Left renal cortex interstitium (tissue), 4 donors: Measurements from ENCODE around the gene PFKP. TPM values are rescaled to one million over a fixed set of nuclear protein-coding genes. Genes with fewer than 3 reads are reported as not detected.
"Not testable (repeated sequence)": the region's sequence is repeated elsewhere in the genome, so short reads cannot be mapped to it uniquely, and the experiment has no call there.

Experiments
- DNase-seq, 4 donors: peaks; one replicate each; pipeline ENCODE4 v3.0.0-alpha.2; 2013; ENCODE audit warnings: low read depth in 4 of 4, low spot score in 2 of 4, missing footprints in 1 of 4
- polyA plus RNA-seq, 4 donors: library from polyadenylated mRNA; unstranded; fragments of 120-200 nt; gene quantifications; one replicate each; pipeline ENCODE4 v1.2.1, GENCODE V29; 2013; ENCODE audit not compliant: insufficient read length in 4 of 4

The PFKP gene
- polyA plus RNA-seq, 4 donors, result 19.0 to 40.3 (median 31.4) TPM

DNA sequence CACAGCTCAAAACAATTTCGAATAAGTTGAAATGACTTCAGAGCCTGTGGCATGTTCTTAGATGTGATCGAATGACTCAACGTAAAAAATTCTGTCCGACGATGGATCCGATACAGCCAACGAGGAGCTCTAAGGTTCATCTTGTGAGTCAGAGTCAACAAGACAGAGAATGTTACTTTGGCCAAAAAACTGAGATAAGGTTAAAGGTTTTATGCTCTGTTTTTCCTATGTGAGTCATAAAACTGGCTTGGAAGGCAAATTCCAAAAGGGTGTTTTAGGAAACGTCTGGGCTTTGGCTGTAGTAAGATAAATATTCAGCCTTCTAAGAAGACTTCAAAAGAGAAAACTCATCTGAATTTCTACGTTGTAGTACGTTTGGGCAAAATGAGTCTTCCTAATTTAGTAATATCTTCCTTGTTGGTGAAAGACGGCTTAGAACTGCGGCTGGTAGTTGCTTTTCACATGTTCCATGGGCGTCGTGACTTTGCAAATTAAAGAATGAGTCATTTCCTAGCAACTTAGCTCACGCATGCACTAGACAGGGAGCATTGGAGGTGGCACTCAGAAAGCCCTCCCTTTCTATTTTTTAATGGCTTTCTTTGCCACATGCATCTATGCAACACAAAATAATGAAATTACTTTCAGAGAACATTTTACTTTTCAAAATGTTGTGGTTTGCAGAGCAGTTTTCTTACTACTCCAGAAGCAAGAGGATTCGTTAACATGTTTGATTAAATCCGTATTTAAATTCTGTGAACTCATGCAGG is 28.2 kb downstream of the PFKP start:
- DNase-seq, result no peak

DNA sequence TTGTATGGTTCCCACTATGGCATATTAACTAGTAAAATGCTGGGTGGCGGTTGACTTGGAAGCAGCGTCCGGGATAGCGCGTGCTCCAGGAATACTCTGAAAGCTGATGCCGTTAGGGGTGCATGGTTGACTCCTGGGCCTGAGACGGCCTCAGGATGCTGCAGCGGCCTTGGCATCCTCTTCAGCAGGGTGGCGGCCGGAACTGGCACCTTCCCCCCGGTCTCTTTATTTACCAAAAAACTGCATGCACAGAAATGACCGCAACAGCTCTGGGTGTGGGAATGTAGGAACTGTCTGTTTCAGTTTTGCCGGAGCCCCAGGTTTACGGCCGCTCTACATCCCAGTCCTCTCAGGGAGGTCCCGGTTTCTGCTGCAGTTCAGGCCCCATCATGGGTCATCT is 28.8 kb downstream of the PFKP start:
- no peak for DNase-seq

DNA sequence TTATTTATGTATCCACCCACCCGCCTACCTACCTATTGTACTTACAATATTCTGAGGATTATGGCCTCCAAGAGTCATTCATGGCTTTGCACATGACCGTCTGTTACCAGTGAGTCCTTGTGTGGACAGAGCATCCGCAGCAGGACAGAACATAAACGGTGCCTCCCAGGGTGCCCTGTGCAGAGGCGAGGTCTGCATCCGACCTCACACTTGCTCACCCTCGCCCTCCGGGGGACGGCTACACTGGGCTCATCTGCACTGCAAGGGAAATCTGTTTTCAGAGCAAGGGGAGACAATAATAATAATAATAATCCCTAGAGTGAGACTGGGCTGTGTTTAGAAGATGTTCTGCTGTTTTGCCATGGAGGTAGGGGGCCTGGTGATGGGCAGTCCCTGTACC is 29.8 kb downstream of the PFKP start:
- no peak for DNase-seq

DNA sequence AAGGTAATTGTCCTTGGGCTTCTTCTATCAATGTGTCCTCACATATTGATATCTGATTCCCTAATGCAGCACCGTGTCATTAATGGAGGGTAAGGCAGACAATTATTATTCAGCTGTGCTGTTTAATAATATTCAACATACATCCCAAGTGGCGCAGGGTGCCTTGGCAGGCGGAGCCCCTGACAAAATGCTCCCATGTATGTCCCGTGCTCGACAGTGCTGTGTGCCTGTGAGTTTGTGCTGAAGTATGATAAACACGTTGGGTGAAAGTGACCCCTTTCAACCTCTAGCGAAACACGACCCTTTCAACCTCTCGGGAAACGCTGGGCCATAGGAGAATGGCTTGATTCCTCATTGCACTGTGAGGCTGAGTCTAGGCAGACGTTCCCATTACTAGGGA is 31.3 kb downstream of the PFKP start:
- no peak for DNase-seq

DNA sequence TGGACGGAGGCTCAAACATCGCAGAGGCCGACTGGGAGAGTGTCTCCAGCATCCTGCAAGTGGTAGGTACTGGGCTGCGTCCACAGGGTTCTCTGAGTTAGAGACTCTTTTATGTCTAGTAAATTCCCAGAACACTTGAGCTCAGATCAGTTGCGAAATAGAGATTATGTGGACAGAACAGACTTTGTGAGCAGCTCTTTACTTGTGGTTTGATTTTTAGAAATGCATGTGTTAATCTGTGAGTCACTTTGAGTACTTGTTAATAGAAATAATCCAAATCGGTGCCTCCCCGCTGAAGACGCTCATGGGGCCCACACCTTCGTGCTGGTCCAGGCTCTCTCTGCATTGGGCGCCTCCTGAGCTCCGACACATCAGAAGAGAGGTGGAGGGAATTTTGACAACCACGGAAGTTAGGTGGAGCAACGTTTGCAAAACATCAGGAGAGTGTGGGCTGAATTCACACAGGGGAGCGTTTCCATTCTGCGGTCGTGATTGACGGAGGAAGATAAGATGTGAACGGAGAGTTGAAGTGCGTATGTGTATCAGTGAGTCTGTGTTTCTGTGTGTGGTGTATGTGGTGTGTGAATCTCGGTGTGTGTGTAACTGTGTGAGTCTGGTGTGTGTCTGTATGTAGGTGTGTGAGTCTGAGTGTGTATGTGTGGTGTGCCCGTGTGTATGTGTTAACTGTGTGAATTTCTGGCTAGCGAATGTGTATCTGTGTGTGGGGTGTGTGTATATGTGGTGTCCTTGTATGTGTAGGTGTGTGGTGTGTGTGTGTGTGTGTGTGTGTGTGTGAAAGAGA is 32.1 kb downstream of the PFKP start:
- DNase-seq, result no peak

DNA sequence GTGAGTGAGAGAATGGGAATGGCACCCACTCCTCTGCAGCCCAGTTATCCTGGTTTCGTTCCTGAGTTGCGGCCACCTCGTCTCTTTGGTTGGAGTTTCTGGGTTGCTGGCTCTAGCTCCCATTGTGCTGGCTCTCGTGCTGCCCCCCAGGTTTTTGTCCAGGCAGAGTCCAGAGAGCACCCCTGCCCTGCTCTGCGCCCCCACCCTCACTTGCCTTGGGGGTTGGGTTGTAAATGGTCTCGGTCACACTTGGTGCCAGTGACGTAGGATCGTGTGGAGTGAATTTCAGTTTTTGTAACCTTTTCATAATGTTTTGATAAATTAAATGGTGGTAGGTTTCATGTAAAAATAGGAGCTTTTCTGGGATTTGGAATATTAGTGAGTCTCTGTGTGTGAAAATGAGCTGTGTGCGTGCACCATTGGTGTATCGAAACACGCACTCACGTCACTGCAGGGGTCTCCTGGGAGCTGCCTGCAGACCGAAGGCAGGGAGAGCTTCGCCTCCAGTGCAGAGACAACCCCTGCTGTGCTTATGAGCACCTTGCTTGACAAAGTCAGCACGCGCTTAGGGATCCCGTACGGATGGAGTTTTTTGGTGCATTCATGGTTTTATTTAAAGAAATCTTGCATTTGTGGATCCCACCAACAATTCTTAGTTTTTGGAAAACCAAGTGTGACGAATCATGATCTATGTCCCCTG is 32.9 kb downstream of the PFKP start:
- DNase-seq, result no peak

DNA sequence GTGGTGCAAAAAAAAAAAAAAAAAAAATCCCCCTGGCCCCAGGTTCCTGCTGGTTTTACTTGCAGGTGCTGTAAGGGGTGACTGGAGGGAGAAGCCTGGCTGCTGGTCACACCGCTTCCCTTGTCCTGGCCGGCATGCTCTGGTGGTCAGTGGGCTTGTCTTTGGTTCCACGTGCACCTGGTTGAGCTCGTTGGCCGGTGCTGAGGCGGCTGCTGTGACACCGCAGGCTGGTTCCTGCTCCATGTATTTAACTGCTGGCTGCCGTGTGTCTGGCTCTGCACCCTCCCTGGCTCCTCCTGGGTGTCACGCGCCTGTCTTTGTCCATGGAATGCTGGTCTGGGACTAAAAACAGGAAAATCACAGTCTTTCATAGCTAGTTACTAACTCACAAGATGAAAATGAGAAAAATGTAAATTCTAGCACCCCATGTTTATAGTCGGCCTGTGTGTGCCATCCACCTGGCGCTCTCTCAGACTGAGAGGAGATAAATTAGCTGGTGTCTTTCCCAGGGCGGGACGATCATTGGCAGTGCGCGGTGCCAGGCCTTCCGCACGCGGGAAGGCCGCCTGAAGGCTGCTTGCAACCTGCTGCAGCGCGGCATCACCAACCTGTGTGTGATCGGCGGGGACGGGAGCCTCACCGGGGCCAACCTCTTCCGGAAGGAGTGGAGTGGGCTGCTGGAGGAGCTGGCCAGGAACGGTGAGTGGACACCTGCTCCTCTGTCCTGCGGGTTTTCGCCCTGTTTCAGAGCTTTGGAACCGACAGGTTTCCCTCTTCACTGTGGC is 33.7 kb downstream of the PFKP start:
- DNase-seq, result no peak

DNA sequence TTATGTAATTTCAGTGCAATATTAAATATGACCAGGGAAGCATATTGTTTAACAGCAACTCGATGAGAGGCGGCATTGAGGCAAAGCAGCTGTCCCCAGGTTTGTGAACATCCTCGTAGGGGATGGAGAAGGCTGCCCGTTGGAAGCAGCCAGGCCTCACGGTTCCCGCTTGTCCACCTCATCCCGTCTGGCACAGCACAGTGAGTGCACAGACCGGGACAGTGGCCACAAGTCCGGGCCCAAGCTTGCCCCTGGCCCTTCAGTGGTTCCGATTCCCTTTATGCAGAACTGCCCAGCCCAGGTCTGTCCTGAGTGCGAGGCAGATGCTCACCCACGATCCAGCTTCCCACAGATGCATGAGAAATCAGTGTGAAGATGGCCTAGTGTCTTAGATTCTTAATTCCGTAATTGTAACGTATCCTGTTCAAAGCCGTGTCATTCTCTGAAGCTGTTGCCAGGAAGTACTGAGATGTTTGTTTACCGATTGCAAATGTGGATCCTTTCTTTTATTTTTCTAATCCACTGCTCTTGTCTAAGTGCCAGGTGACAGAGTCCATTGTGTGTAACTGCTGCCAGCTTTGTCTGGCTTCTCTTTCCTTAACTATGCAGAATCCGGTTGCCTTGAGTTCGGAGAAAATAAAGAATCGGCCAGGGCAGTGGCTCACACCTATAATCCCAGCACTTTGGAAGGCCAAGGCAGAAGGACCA is 35.5 kb downstream of the PFKP start:
- DNase-seq, result no peak

DNA sequence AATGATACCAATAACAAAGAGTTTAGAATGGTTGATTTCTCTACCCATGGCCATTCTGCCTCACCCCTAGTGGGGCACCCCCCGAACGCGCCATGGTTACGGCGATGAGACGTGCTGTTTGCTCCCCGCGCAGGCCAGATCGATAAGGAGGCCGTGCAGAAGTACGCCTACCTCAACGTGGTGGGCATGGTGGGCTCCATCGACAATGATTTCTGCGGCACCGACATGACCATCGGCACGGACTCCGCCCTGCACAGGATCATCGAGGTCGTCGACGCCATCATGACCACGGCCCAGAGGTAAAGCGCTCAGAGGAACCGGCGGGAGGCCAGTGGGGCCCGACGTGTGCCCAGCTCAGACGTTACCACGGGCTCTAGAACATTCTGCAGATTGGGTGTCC is 36.3 kb downstream of the PFKP start:
- DNase-seq, result no peak

DNA sequence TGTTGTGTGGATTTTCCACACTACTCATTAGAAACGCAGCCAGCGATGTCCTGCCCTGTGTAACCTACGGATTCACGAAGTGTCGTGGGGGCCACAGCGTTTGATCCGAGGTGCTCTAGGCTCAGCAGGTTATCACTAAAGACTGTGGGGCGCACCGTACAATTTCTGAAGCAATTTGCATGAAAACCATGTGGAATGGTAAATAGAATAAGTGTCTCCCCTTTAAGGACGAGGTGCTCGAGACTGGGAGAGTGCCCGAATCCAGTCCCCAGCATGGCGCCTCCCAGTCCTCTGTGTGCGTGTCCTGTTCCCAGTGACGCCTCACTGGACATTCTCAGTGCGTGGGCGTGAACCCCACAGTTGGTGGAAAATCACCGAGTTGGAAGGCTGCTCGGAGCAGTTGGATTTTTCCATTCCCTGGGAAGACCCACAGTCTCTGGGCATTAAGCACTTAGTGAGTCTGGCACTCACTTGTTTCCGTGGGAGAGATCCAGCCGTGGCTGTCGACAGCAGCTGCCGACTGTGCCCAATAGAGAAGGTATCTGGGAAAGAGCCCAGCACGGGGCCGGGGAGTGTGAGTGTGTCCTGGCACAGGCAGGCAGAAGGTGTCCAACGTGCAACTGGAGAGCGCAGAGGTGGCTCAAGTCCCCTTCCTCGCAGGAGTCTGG is 37.0 kb downstream of the PFKP start:
- no peak for DNase-seq

DNA sequence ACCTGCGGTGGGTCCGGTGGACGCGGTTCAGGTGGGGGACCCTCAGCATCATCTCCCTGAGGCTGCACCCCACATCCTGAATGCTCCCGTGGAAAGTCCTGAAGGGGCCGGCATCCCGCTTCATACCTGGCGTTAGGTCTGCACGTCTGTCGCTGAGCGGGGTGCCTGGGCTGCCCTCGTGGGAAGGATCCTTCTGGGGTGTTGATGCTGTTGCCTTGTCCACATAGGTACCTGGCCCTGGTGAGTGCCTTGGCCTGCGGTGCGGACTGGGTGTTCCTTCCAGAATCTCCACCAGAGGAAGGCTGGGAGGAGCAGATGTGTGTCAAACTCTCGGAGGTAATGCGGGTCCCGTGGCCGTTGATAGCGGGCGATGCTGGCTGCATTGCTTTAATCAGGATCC is 37.8 kb downstream of the PFKP start:
- no peak for DNase-seq

DNA sequence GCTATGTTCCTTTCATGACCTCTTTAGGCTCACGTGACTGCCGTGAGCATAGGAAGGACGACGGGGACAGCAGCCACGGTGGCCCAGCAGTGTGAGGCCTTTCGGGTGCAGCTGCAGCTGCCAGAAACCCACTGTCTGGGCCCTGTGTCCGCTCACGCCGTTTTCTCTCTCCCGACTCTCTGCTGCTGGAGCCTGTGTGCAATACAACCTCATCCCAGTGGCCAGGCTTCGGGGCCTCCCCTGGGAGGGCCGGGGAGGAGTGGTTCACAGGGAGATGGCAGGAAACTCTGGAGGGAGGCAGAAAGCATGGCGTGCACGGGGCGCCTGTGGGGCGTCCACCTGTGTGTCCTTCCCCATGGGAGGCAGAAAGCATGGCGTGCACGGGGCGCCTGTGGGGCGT is 38.6 kb downstream of the PFKP start:
- DNase-seq, result no peak

DNA sequence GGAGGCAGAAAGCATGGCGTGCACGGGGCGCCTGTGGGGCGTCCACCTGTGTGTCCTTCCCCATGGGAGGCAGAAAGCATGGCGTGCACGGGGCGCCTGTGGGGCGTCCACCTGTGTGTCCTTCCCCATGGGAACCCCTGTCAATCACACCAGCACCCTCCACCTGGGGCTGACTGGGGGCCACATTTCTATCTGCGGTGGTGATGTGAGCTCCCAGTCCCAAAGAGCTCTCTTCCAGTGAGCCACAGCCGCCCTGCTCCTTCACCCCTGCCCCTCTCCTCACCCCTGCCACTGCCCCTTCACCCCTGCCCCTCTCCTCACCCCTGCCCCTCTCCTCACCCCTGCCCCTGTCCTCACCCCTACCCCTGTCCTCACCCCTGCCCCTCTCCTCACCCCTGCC is 39.0 kb downstream of the PFKP start:
- DNase-seq, result not testable (repeated sequence)

DNA sequence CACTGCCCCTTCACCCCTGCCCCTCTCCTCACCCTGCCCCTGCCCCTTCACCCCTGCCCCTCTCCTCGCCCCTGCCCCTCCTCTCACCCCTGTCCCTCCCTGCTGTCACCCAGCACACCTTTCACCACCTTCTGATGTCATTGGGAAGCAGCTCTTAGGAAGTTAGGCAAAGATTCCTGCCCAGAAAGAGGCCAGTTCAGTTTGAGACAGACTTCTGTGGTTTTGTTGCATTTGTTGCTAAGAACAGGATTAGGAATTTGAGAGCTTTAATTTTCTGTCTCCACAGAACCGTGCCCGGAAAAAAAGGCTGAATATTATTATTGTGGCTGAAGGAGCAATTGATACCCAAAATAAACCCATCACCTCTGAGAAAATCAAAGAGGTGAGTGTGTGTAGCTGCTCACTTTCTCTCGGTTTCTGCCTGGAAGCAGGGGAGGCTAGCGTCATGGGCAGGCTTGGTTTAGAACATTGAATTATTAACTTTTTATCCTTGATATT is 39.6 kb downstream of the PFKP start:
- no peak for DNase-seq

DNA sequence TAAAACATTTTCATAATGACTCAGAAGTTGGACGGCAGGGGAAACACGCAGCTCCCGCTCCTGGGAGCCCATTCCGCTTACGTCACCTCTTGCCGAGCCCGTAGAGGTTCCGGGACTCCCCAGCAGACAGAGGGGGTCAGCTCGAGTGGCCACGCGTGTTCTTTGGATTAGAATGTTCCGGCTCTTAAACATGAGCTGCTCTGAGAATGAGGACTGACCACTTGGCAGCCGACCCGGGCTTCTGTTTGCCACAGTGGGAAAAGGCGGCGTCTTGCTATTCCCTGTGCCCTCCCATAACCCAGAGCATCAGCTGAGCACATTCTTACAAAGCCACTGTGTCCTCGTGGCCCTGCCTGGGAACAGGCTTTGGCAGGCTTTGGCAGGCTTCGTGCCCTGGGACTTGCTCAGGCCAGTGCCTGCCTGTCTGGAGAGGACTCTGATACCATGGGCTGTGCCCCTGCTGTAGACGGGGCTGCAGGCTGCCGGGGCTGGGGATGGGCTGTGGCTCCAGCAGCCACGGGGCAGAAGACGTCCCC is 40.1 kb downstream of the PFKP start:
- DNase-seq, result no peak

DNA sequence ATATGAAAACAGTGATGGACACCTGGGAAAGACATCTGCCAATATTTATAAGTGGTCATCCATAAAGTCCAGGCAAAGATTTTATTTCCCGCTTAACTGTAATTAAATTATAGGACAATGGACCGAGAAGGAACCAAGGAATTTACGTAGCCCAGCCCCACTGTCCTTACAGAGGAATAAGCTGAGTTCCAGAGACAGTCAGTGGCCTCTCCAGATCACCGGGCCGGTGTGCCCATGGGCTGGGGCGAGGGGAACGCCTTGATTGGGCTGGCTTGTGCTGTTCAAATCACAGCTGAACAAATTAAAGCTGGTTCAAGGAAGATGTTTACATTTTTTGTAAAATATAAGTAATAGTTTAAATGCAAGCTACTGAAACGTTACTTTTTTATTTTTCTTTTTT is 40.7 kb downstream of the PFKP start:
- no peak for DNase-seq

DNA sequence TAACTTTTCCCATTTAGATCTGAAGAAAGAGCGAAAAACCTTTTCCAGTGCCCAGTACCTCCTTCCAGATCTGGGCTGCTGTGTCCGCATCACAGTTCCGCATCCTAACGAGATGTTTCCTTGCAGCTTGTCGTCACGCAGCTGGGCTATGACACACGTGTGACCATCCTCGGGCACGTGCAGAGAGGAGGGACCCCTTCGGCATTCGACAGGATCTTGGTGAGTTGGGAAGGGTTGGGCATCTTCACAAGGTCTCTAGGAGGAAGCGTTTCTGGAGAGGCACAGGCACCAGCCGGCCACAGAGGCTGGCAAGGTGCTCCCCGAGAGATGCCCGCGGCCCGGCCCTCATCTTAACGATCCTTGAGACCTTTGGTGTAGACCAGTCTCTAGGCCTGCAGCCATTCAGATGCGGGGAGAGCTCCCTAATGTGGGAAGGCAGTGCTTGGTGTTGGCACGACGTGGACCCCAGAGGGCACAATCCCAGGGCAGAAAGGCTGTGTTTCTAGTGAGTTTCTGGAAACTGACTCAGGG is 41.3 kb downstream of the PFKP start:
- DNase-seq, result no peak

DNA sequence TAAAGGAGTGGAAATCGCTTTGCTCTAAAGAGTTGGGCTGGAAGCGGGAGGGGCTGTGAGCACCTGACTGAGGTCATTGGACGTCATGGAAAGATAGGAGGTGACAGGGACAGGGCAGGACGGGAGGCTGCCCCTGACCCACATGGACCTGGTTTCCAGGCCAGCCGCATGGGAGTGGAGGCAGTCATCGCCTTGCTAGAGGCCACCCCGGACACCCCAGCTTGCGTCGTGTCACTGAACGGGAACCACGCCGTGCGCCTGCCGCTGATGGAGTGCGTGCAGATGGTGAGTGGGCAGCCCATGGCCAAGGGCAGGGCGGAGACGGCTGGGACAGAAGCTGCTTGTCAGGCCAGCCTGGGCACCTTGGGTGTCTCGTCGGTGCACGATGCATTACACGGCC is 41.8 kb downstream of the PFKP start:
- DNase-seq, result no peak

DNA sequence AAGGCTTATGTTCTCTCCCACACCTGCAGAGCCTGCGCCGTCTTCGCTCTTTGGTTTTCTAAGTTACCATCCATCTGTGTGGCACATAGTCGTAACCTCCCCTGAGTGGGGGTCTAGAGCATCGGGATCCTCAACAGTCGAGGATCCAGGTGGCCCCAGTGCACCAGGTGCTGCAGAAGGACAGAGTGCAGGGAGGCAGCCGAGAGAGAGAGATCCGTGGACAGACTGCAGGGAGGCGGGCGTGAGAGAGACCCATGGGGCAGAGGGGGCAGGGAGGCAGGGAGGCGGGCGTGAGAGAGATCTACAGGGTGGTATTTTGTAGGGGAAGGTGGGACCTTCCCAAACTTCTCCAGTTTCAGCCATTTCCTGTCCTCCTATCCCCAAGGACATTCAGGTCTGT is 42.3 kb downstream of the PFKP start:
- no peak for DNase-seq
